Panc1 (cell line): ENCODE results near the gene HOXA5.

ENCODE experiments used
- POLR2AphosphoS5 ChIP-seq: IDR thresholded peaks from 2 replicates; pipeline ENCODE4 v1.6.1; 2012; ENCODE audit warnings: mild to moderate bottlenecking, low read depth, low read length, moderate library complexity
- TF ChIP-seq, protein P1 (sequence below): fragments of 450-650 bp; IDR thresholded peaks from 2 replicates; pipeline ENCODE4 v1.5.1; 2017; ENCODE audit warnings: mild to moderate bottlenecking

DNA sequence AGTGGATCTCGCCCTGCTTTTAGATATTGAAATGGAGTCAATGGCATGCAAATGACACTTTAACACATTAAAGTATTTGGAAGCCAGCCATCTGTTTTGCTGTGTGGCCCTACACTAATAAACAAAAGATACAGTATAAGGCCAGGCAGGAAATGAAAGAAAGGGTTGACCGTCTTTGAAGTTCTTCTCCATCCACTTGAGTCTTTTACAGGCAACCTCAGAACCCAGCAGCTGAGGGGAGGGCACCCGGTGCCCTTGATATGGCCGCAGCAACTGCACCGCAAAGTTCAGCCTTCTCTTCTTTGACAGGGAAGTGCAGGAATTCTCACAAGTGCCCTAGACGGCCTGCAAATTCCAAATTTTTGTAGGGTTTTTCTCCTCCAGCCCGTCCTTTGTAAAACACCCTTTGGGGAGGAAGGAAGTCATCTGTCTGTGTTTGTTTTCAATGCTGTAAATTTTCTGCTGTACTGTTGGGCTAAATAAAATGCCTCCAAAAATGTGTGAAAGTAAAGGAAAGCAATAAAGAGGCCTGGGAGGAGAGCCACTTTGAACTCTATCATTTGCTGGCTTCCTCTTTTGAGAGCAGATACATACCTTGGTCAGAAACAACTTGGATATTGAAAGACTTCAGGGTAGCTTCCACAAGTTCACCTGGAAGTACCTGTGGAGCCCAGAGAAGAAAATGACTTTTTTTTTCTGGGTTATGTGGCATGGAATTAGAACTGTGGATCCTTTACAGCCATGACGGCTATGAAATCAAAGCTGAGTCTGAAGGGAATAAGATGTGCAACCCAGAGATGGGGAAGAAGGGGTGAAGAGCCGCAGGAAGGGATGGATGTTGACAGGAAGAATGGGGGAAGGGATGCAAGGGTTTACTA lies 51.3 kb downstream of the HOXA5 start:
- TF ChIP-seq, protein P1, sequence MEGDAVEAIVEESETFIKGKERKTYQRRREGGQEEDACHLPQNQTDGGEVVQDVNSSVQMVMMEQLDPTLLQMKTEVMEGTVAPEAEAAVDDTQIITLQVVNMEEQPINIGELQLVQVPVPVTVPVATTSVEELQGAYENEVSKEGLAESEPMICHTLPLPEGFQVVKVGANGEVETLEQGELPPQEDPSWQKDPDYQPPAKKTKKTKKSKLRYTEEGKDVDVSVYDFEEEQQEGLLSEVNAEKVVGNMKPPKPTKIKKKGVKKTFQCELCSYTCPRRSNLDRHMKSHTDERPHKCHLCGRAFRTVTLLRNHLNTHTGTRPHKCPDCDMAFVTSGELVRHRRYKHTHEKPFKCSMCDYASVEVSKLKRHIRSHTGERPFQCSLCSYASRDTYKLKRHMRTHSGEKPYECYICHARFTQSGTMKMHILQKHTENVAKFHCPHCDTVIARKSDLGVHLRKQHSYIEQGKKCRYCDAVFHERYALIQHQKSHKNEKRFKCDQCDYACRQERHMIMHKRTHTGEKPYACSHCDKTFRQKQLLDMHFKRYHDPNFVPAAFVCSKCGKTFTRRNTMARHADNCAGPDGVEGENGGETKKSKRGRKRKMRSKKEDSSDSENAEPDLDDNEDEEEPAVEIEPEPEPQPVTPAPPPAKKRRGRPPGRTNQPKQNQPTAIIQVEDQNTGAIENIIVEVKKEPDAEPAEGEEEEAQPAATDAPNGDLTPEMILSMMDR = no peak
- no peak for TF ChIP-seq POLR2AphosphoS5
